MM.1S (cell line): ENCODE data around the gene DSCAM.
A peak's percentile ranks its signal among the peaks of the same experiment; 100 is the strongest.

ENCODE experiments used
- DNase-seq: peaks from one replicate; pipeline ENCODE4 v3.0.0-alpha.2; 2015
- H2AFZ ChIP-seq: fragments of 300-600 bp; sonication (generic); 2 replicates; pipeline ENCODE4 v1.6.0; 2016; ENCODE audit warnings: antibody characterized with exemption, low read length
- H3F3A ChIP-seq: fragments of 300-600 bp; sonication (generic); 2 replicates; pipeline ENCODE4 v1.6.1; 2016; ENCODE audit warnings: mild to moderate bottlenecking, antibody characterized with exemption, low read length, moderate library complexity, mixed read lengths; ENCODE audit not compliant: insufficient read depth
- H3K27ac ChIP-seq: fragments of 300-600 bp; sonication (generic); 2 replicates; pipeline ENCODE4 v1.5.1; 2016; ENCODE audit warnings: mild to moderate bottlenecking, low read length
- H3K27me3 ChIP-seq: fragments of 300-600 bp; sonication (generic); replicated peaks from 2 replicates; pipeline ENCODE4 v1.6.0; 2016; ENCODE audit warnings: low read length; ENCODE audit not compliant: insufficient read depth
- H3K36me3 ChIP-seq: fragments of 300-600 bp; sonication (generic); replicated peaks from 2 replicates; pipeline ENCODE4 v1.6.1; 2016; ENCODE audit warnings: mild to moderate bottlenecking, low read length, mixed read lengths; ENCODE audit not compliant: insufficient read depth
- H3K4me1 ChIP-seq: fragments of 300-600 bp; sonication (generic); 2 replicates; pipeline ENCODE4 v1.6.1; 2016; ENCODE audit warnings: low read length, mixed read lengths
- H3K4me2 ChIP-seq: fragments of 300-600 bp; sonication (generic); 2 replicates; pipeline ENCODE4 v1.6.0; 2016; ENCODE audit warnings: low read depth, low read length
- H3K4me3 ChIP-seq: fragments of 300-600 bp; sonication (generic); 2 replicates; pipeline ENCODE4 v1.5.1; 2016; ENCODE audit warnings: low read length, mixed read lengths
- H3K79me2 ChIP-seq: fragments of 300-600 bp; sonication (generic); 2 replicates; pipeline ENCODE4 v1.6.1; 2016; ENCODE audit warnings: mixed run types, low read length, mixed read lengths
- H3K9ac ChIP-seq: fragments of 300-600 bp; sonication (generic); 2 replicates; pipeline ENCODE4 v1.6.1; 2016; ENCODE audit warnings: low read length, mixed read lengths
- H3K9me2 ChIP-seq: fragments of 300-600 bp; sonication (generic); replicated peaks from 2 replicates; pipeline ENCODE4 v1.6.1; 2016; ENCODE audit warnings: mild to moderate bottlenecking, low read length, mixed read lengths; ENCODE audit not compliant: insufficient read depth
- H3K9me3 ChIP-seq: fragments of 300-600 bp; sonication (generic); replicated peaks from 2 replicates; pipeline ENCODE4 v1.6.1; 2016; ENCODE audit warnings: mild to moderate bottlenecking, low read length, mixed read lengths; ENCODE audit not compliant: insufficient read depth
- H4K20me1 ChIP-seq: fragments of 300-600 bp; sonication (generic); 2 replicates; pipeline ENCODE4 v1.6.1; 2016; ENCODE audit warnings: mild to moderate bottlenecking, low read length, moderate library complexity, mixed read lengths; ENCODE audit not compliant: insufficient read depth
- CTCF ChIP-seq: fragments of 300-600 bp; sonication (generic); IDR thresholded peaks from 2 replicates; pipeline ENCODE4 v1.5.1; 2016; ENCODE audit warnings: antibody characterized with exemption, low read length, mixed read lengths
- EZH2 ChIP-seq: fragments of 300-600 bp; sonication (generic); optimal IDR thresholded peaks from 2 replicates; pipeline ENCODE3; 2017; ENCODE audit warnings: low read depth, mild to moderate bottlenecking, antibody characterized with exemption, low read length, mixed read lengths
- EZH2phosphoT487 ChIP-seq: fragments of 300-600 bp; sonication (generic); IDR thresholded peaks from 2 replicates; pipeline ENCODE4 v1.6.1; 2018; ENCODE audit warnings: antibody characterized with exemption, low read length

Gene DSCAM

GRCh38 chr21:40011371-40011770 is 835.6 kb downstream of the DSCAM start:
- Histone ChIP-seq H3K27me3 (no peaks in the 10 kb centered on the region), H3F3A (peaks cover 98% of the 10 kb centered on the region), H3K9me2 (no peaks in the 10 kb centered on the region), H2AFZ (no peak overlapping the region), H3K27ac (peak overlapping the region; percentile 89; the same call in 1 of the 2 replicates), H3K9me3 (no peaks in the 10 kb centered on the region), H3K79me2 (peaks cover 97% of the 10 kb centered on the region), H3K4me3 (no peak overlapping the region), H3K9ac (no peak overlapping the region), H3K4me1 (peaks cover 99% of the 10 kb centered on the region), H3K36me3 (peaks cover 48% of the 10 kb centered on the region), H3K4me2 (peak overlapping the region; percentile 62), H4K20me1 (peaks cover 75% of the 10 kb centered on the region)
- TF ChIP-seq CTCF, result no peak
- no peak for TF ChIP-seq EZH2
- no peak for TF ChIP-seq EZH2phosphoT487
- no peak for DNase-seq

- Histone ChIP-seq H3K9ac (no peak overlapping the region), H3K27ac (peak overlapping the region; percentile 17; the same call in 1 of the 2 replicates), H2AFZ (no peak overlapping the region), H3K4me2 (peak overlapping the region; percentile 1; the same call in 1 of the 2 replicates), H3K27me3 (no peaks in the 10 kb centered on the region), H4K20me1 (peaks cover 90% of the 10 kb centered on the region), H3K9me3 (no peaks in the 10 kb centered on the region), H3F3A (peaks cover 85% of the 10 kb centered on the region), H3K4me1 (peaks cover 85% of the 10 kb centered on the region), H3K4me3 (no peak overlapping the region), H3K9me2 (no peaks in the 10 kb centered on the region), H3K36me3 (peaks cover 68% of the 10 kb centered on the region), H3K79me2 (peaks cover 98% of the 10 kb centered on the region)
- TF ChIP-seq EZH2, result no peak
- TF ChIP-seq CTCF, result no peak
- TF ChIP-seq EZH2phosphoT487, result no peak
- DNase-seq, result no peak
Observed at GRCh38 chr21:40002978-40003377, 844.0 kb downstream of the DSCAM start.

- TF ChIP-seq EZH2 (no peak), CTCF (no peak), EZH2phosphoT487 (no peak)
- H3K4me2 ChIP-seq, result no peak overlapping the region
- no peak overlapping the region for H3K4me3 ChIP-seq
- H3K79me2 ChIP-seq, result peaks cover 100% of the 10 kb centered on the region
- no peaks in the 10 kb centered on the region for H3K9me2 ChIP-seq
- no peak overlapping the region for H3K9ac ChIP-seq
- no peak for DNase-seq
- H3K27me3 ChIP-seq, result no peaks in the 10 kb centered on the region
- peaks cover 72% of the 10 kb centered on the region for H3K4me1 ChIP-seq
- H3K9me3 ChIP-seq, result no peaks in the 10 kb centered on the region
- no peak overlapping the region for H2AFZ ChIP-seq
- peaks cover 69% of the 10 kb centered on the region for H3F3A ChIP-seq
- no peak overlapping the region for H3K27ac ChIP-seq
- peaks cover 62% of the 10 kb centered on the region for H3K36me3 ChIP-seq
- peaks cover 91% of the 10 kb centered on the region for H4K20me1 ChIP-seq
Observed at GRCh38 chr21:39984286-39984991, 862.5 kb downstream of the DSCAM start.
